ENCODE measurements around the gene HOXD10.

HOXD10 gene

GRCh38 chr2:176137252-176137580 lies 20.6 kb downstream of the HOXD10 start:
- no peak for DNase-seq

- no peak for DNase-seq
Measured at GRCh38 chr2:176137906-176138305, 21.3 kb downstream of the HOXD10 start.

GRCh38 chr2:176138526-176138922 lies 21.9 kb downstream of the HOXD10 start:
- DNase-seq = no peak

GRCh38 chr2:176138923-176139660 lies 22.5 kb downstream of the HOXD10 start:
- no peak for DNase-seq

GRCh38 chr2:176139661-176140512 lies 23.3 kb downstream of the HOXD10 start:
- DNase-seq = no peak

GRCh38 chr2:176140513-176141317 lies 24.1 kb downstream of the HOXD10 start:
- peak; percentile 63 for DNase-seq

GRCh38 chr2:176142281-176142680 lies 25.7 kb downstream of the HOXD10 start:
- DNase-seq = no peak

- DNase-seq = no peak
Measured at GRCh38 chr2:176145085-176145969, 28.7 kb downstream of the HOXD10 start.

- no peak for DNase-seq
Measured at GRCh38 chr2:176146101-176146500, 29.5 kb downstream of the HOXD10 start.

GRCh38 chr2:176146645-176147044 lies 30.1 kb downstream of the HOXD10 start:
- DNase-seq = no peak

- no peak for DNase-seq
Measured at GRCh38 chr2:176147210-176147799, 30.7 kb downstream of the HOXD10 start.

GRCh38 chr2:176147800-176148496 lies 31.4 kb downstream of the HOXD10 start:
- DNase-seq = no peak

- DNase-seq = no peak
Measured at GRCh38 chr2:176148751-176149421, 32.3 kb downstream of the HOXD10 start.

- no peak for DNase-seq
Measured at GRCh38 chr2:176149481-176149938, 32.9 kb downstream of the HOXD10 start.

- DNase-seq = no peak
Measured at GRCh38 chr2:176149939-176150583, 33.5 kb downstream of the HOXD10 start.

GRCh38 chr2:176150584-176151441 lies 34.2 kb downstream of the HOXD10 start:
- DNase-seq = no peak

GRCh38 chr2:176151442-176152287 lies 35.1 kb downstream of the HOXD10 start, which contains the start of gene HOXD4:
TSS of gene HOXD4 (plus strand) at chr2:176151550. CDS start at chr2:176151634, 84 bp downstream.
- no peak for DNase-seq
